Hepatocyte (in vitro differentiated cells): ENCODE measurements around the gene AVPR1A. TPM values are rescaled to one million over a fixed set of nuclear protein-coding genes. Genes with fewer than 3 reads are reported as not detected.
"Not testable (repeated sequence)": the region's sequence is repeated elsewhere in the genome, so short reads cannot be mapped to it uniquely, and the experiment has no call there.

Experiments used
- DNase-seq: peaks from one replicate; pipeline ENCODE4 v3.0.0-alpha.2; 2016; ENCODE audit warnings: low spot score
- H2AFZ ChIP-seq: fragments of 200-600 bp; sonication (generic); 2 replicates; pipeline ENCODE4 v1.6.0; 2016; ENCODE audit warnings: antibody characterized with exemption, mild to moderate bottlenecking
- H3K27ac ChIP-seq: fragments of 200-600 bp; sonication (generic); 2 replicates; pipeline ENCODE4 v1.5.1; 2016; ENCODE audit warnings: mild to moderate bottlenecking
- H3K27me3 ChIP-seq: fragments of 200-600 bp; sonication (generic); 2 replicates; pipeline ENCODE4 v1.6.1; 2016
- H3K36me3 ChIP-seq: fragments of 200-600 bp; sonication (generic); replicated peaks from 2 replicates; pipeline ENCODE4 v1.5.1; 2016; ENCODE audit warnings: low read depth; ENCODE audit not compliant: insufficient read depth
- H3K4me1 ChIP-seq: fragments of 200-600 bp; sonication (generic); 2 replicates; pipeline ENCODE4 v1.5.1; 2016; ENCODE audit warnings: mild to moderate bottlenecking, moderate library complexity; ENCODE audit not compliant: insufficient read depth
- H3K4me2 ChIP-seq: fragments of 200-600 bp; sonication (generic); 2 replicates; pipeline ENCODE4 v1.6.0; 2016
- H3K4me3 ChIP-seq: fragments of 200-600 bp; sonication (generic); 2 replicates; pipeline ENCODE4 v1.5.1; 2016; ENCODE audit warnings: mild to moderate bottlenecking
- H3K79me2 ChIP-seq: fragments of 200-600 bp; sonication (generic); 2 replicates; pipeline ENCODE4 v1.6.0; 2017; ENCODE audit warnings: mild to moderate bottlenecking
- H3K9me2 ChIP-seq: fragments of 200-600 bp; sonication (generic); replicated peaks from 2 replicates; pipeline ENCODE4 v1.6.0; 2017; ENCODE audit warnings: mild to moderate bottlenecking; ENCODE audit not compliant: insufficient read depth
- H3K9me3 ChIP-seq: fragments of 200-600 bp; sonication (generic); 2 replicates; pipeline ENCODE4 v1.5.1; 2016; ENCODE audit warnings: low read depth, mild to moderate bottlenecking
- H4K20me1 ChIP-seq: fragments of 200-600 bp; sonication (generic); 2 replicates; pipeline ENCODE4 v1.6.0; 2016; ENCODE audit warnings: mild to moderate bottlenecking; ENCODE audit not compliant: insufficient read depth, poor library complexity, severe bottlenecking
- CTCF ChIP-seq: fragments of 200-600 bp; sonication (generic); IDR thresholded peaks from 2 replicates; pipeline ENCODE4 v1.5.1; 2016; ENCODE audit warnings: antibody characterized with exemption, mild to moderate bottlenecking; ENCODE audit not compliant: poor library complexity
- EZH2 ChIP-seq: fragments of 200-600 bp; sonication (generic); IDR thresholded peaks from 2 replicates; pipeline ENCODE4 v1.6.1; 2016; ENCODE audit warnings: antibody characterized with exemption, mild to moderate bottlenecking, borderline replicate concordance
- EZH2phosphoT487 ChIP-seq: fragments of 200-600 bp; sonication (generic); IDR thresholded peaks from one replicate; pipeline ENCODE4 v1.6.1; 2018; ENCODE audit warnings: antibody characterized with exemption, mild to moderate bottlenecking, low read depth, moderate library complexity; ENCODE audit not compliant: unreplicated experiment, severe bottlenecking
- WGBS: methylation state at CpG from one replicate; pipeline ENCODE4 v1.1.6; 2016; ENCODE audit warnings: low lambda C conversion rate; ENCODE audit errors: missing lambda C conversion rate; 5-methylcytosine and 5-hydroxymethylcytosine counted together
- polyA plus RNA-seq: library from polyadenylated mRNA; unstranded; fragments of >200 nt; fragmentation: Nextera tagmentation; extraction: Ambion mirVana; gene quantifications from 2 replicates; pipeline ENCODE4 v1.2.1, GENCODE V29; 2016
- total RNA-seq: library from RNA; depleted of rRNA; stranded (reverse); fragments of >200 nt; gene quantifications from 2 replicates; pipeline ENCODE4 v1.2.3, GENCODE V29; 2014

Gene AVPR1A
- total RNA-seq = 0.76 and 2.4 TPM in 2 replicates
- 0.58 and 1.1 TPM in 2 replicates for polyA plus RNA-seq

GRCh38 chr12:63150713-63151622 lies at the start of gene AVPR1A:
Gene AVPR1A, minus strand, starts transcription at chr12:63151201. Its CDS starts 365 bp downstream, at chr12:63150836.
- H3K4me1 ChIP-seq = peaks cover 15% of the 10 kb centered on the region
- H3K4me2 ChIP-seq = peak within 1 kb of the TSS; percentile 84
- no peaks in the 10 kb centered on the region for H3K36me3 ChIP-seq
- peak; percentile 41 for DNase-seq
- TF ChIP-seq EZH2 (no peak), CTCF (no peak), EZH2phosphoT487 (no peak)
- WGBS = 2% methylated on average over 64 of the region's 64 CpGs
- H3K27me3 ChIP-seq = peaks cover 59% of the 10 kb centered on the region
- H3K9me2 ChIP-seq = no peaks in the 10 kb centered on the region
- no peak within 1 kb of the TSS for H3K27ac ChIP-seq
- H3K9me3 ChIP-seq = no peaks in the 10 kb centered on the region
- no peaks in the 10 kb centered on the region for H3K79me2 ChIP-seq
- no peaks in the 10 kb centered on the region for H4K20me1 ChIP-seq
- H2AFZ ChIP-seq = peak within 1 kb of the TSS; percentile 57
- H3K4me3 ChIP-seq = peak within 1 kb of the TSS; percentile 17

- Histone ChIP-seq H3K27me3 (no peaks in the 10 kb centered on the region), H2AFZ (no peak overlapping the region), H3K9me3 (no peaks in the 10 kb centered on the region), H3K27ac (peak overlapping the region; percentile 88), H3K4me1 (peaks cover 9% of the 10 kb centered on the region), H3K36me3 (no peaks in the 10 kb centered on the region), H3K4me2 (peak overlapping the region; percentile 46), H3K9me2 (no peaks in the 10 kb centered on the region), H3K4me3 (no peak overlapping the region), H3K79me2 (no peaks in the 10 kb centered on the region), H4K20me1 (no peaks in the 10 kb centered on the region)
- 73% methylated on average over 7 of the region's 7 CpGs for WGBS
- DNase-seq = peak; percentile 48
- TF ChIP-seq EZH2phosphoT487 (no peak), EZH2 (no peak)
Observed at GRCh38 chr12:63196168-63196567, 45.2 kb upstream of the AVPR1A start.

GRCh38 chr12:63179224-63179623 lies 28.2 kb upstream of the AVPR1A start:
- no peak overlapping the region for H3K4me2 ChIP-seq
- no peaks in the 10 kb centered on the region for H3K79me2 ChIP-seq
- H3K9me2 ChIP-seq = no peaks in the 10 kb centered on the region
- no peaks in the 10 kb centered on the region for H3K36me3 ChIP-seq
- H3K4me3 ChIP-seq = no peak overlapping the region
- no peaks in the 10 kb centered on the region for H3K4me1 ChIP-seq
- no peaks in the 10 kb centered on the region for H3K27me3 ChIP-seq
- no peak overlapping the region for H3K27ac ChIP-seq
- DNase-seq = no peak
- no peak overlapping the region for H2AFZ ChIP-seq
- no peaks in the 10 kb centered on the region for H3K9me3 ChIP-seq
- WGBS = 75% methylated on average over 2 of the region's 2 CpGs
- TF ChIP-seq EZH2 (no peak), EZH2phosphoT487 (no peak), CTCF (no peak)
- H4K20me1 ChIP-seq = no peaks in the 10 kb centered on the region

- Histone ChIP-seq H3K4me3 (no peak overlapping the region), H3K9me3 (no peaks in the 10 kb centered on the region), H3K9me2 (no peaks in the 10 kb centered on the region), H4K20me1 (no peaks in the 10 kb centered on the region), H2AFZ (no peak overlapping the region), H3K4me2 (no peak overlapping the region), H3K27ac (no peak overlapping the region), H3K36me3 (no peaks in the 10 kb centered on the region), H3K4me1 (no peaks in the 10 kb centered on the region), H3K79me2 (no peaks in the 10 kb centered on the region), H3K27me3 (no peaks in the 10 kb centered on the region)
- no peak for DNase-seq
- no peak for TF ChIP-seq EZH2
- no peak for TF ChIP-seq EZH2phosphoT487
- no peak for TF ChIP-seq CTCF
Observed at GRCh38 chr12:63170321-63170720, 19.3 kb upstream of the AVPR1A start.

GRCh38 chr12:63167741-63168140 lies 16.7 kb upstream of the AVPR1A start:
- not testable (repeated sequence) for H2AFZ ChIP-seq, H3K9me3 ChIP-seq, H4K20me1 ChIP-seq, H3K27ac ChIP-seq, H3K27me3 ChIP-seq, H3K79me2 ChIP-seq, H3K4me3 ChIP-seq, H3K4me2 ChIP-seq, H3K9me2 ChIP-seq, H3K4me1 ChIP-seq, H3K36me3 ChIP-seq, DNase-seq
- 87% methylated on average over 6 of the region's 6 CpGs for WGBS
